Neural cell (in vitro differentiated cells): ENCODE results near the gene KDM1A. TPM values are rescaled to one million over a fixed set of nuclear protein-coding genes. Genes with fewer than 3 reads are reported as not detected.

Experiments
- H2AFZ ChIP-seq: fragments of 200-600, 300-800 bp; sonication (generic), shearing (Covaris generic); 2 replicates; pipeline ENCODE4 v1.6.0; 2014; ENCODE audit warnings: low read depth, mild to moderate bottlenecking, antibody characterized with exemption, low read length, moderate library complexity
- H3F3A ChIP-seq: fragments of 200-600 bp; shearing (Covaris generic); 2 replicates; pipeline ENCODE4 v1.6.1; 2016; ENCODE audit warnings: mild to moderate bottlenecking, moderate library complexity, mixed read lengths, antibody characterized with exemption, low read length; ENCODE audit not compliant: insufficient read depth, poor library complexity, severe bottlenecking
- H3K27ac ChIP-seq: fragments of 200-600, 300-800 bp; sonication (generic), shearing (Covaris generic); 2 replicates; pipeline ENCODE4 v1.5.1; 2014; ENCODE audit warnings: mild to moderate bottlenecking, low read length, moderate library complexity
- H3K27me3 ChIP-seq: fragments of 300-800, 200-600 bp; sonication (generic), shearing (Covaris generic); 2 replicates; pipeline ENCODE4 v1.6.0; 2014; ENCODE audit warnings: mild to moderate bottlenecking, low read depth, low read length, moderate library complexity; ENCODE audit not compliant: insufficient read depth
- H3K36me3 ChIP-seq: fragments of 300-800, 200-600 bp; sonication (generic), shearing (Covaris generic); 2 replicates; pipeline ENCODE4 v1.5.1; 2014; ENCODE audit warnings: mild to moderate bottlenecking, antibody characterized with exemption, low read length, moderate library complexity; ENCODE audit not compliant: insufficient read depth
- H3K4me2 ChIP-seq: fragments of 300-800, 200-600 bp; sonication (generic), shearing (Covaris generic); 2 replicates; pipeline ENCODE4 v1.6.0; 2014; ENCODE audit warnings: mild to moderate bottlenecking, low read length
- H3K4me3 ChIP-seq: fragments of 300-800, 200-600 bp; sonication (generic), shearing (Covaris generic); 2 replicates; pipeline ENCODE4 v1.5.1; 2014; ENCODE audit warnings: mild to moderate bottlenecking, low read length, moderate library complexity
- H3K79me2 ChIP-seq: fragments of 200-600 bp; shearing (Covaris generic); replicated peaks from 2 replicates; pipeline ENCODE4 v1.6.0; 2014; ENCODE audit warnings: mild to moderate bottlenecking, low read length, moderate library complexity; ENCODE audit not compliant: insufficient read depth
- H3K9ac ChIP-seq: fragments of 300-800, 200-600 bp; sonication (generic), shearing (Covaris generic); 2 replicates; pipeline ENCODE4 v1.6.1; 2016; ENCODE audit warnings: mild to moderate bottlenecking, low read length, mixed read lengths
- H3K9me2 ChIP-seq: fragments of 200-600 bp; shearing (Covaris generic); 2 replicates; pipeline ENCODE4 v1.6.1; 2016; ENCODE audit warnings: mild to moderate bottlenecking, low read length, mixed read lengths; ENCODE audit not compliant: insufficient read depth
- H3K9me3 ChIP-seq: fragments of 200-600, 300-800 bp; sonication (generic), shearing (Covaris generic); 2 replicates; pipeline ENCODE4 v1.6.1; 2016; ENCODE audit warnings: mild to moderate bottlenecking, mixed run types, low read length, moderate library complexity, mixed read lengths
- H4K20me1 ChIP-seq: fragments of 200-600 bp; shearing (Covaris generic); 2 replicates; pipeline ENCODE4 v1.6.1; 2016; ENCODE audit warnings: mild to moderate bottlenecking, mixed run types; ENCODE audit not compliant: insufficient read depth
- CTCF ChIP-seq: fragments of 450-650 bp; IDR thresholded peaks from 2 replicates; pipeline ENCODE4 v1.5.1; 2014; ENCODE audit warnings: antibody characterized with exemption, mild to moderate bottlenecking, moderate library complexity; ENCODE audit not compliant: poor library complexity, severe bottlenecking
- EP300 ChIP-seq: fragments of 450-650 bp; conservative IDR thresholded peaks from 2 replicates; pipeline ENCODE4 v1.6.1; 2014; ENCODE audit warnings: antibody characterized with exemption, mild to moderate bottlenecking, moderate library complexity; ENCODE audit not compliant: poor library complexity, severe bottlenecking
- EZH2 ChIP-seq: fragments of 200-600, 300-800 bp; shearing (Covaris generic), sonication (generic); IDR thresholded peaks from 2 replicates; pipeline ENCODE4 v1.6.1; 2014; ENCODE audit warnings: antibody characterized with exemption, low read length, borderline replicate concordance, mild to moderate bottlenecking; ENCODE audit not compliant: insufficient read depth, poor library complexity, severe bottlenecking
- MXI1 ChIP-seq: fragments of 450-650 bp; conservative IDR thresholded peaks from 2 replicates; pipeline ENCODE4 v1.6.1; 2014; ENCODE audit warnings: antibody characterized with exemption, mild to moderate bottlenecking; ENCODE audit not compliant: poor library complexity, severe bottlenecking
- POLR2AphosphoS5 ChIP-seq: IDR thresholded peaks from 2 replicates; pipeline ENCODE4 v1.6.1; 2012
- RAD21 ChIP-seq: fragments of 450-650 bp; conservative IDR thresholded peaks from 2 replicates; pipeline ENCODE4 v1.6.1; 2014; ENCODE audit warnings: antibody characterized with exemption, mild to moderate bottlenecking, moderate library complexity
- SMC3 ChIP-seq: fragments of 450-650 bp; conservative IDR thresholded peaks from 2 replicates; pipeline ENCODE4 v1.6.1; 2014; ENCODE audit warnings: antibody characterized with exemption, mild to moderate bottlenecking, moderate library complexity; ENCODE audit not compliant: poor library complexity
- TAF1 ChIP-seq: IDR thresholded peaks from 2 replicates; pipeline ENCODE4 v1.6.1; 2012; ENCODE audit warnings: low read depth
- polyA plus RNA-seq: library from polyadenylated mRNA; depleted of rRNA; stranded (reverse); fragments of >200 nt; gene quantifications from 2 replicates; pipeline ENCODE4 v1.2.3, GENCODE V29; 2014
- TF ChIP-seq, protein P1 (sequence below): IDR thresholded peaks from 2 replicates; pipeline ENCODE4 v1.6.1; 2012; ENCODE audit warnings: borderline replicate concordance

Gene KDM1A
- polyA plus RNA-seq, 1 donor from 2014 or later = 276 TPM

DNA sequence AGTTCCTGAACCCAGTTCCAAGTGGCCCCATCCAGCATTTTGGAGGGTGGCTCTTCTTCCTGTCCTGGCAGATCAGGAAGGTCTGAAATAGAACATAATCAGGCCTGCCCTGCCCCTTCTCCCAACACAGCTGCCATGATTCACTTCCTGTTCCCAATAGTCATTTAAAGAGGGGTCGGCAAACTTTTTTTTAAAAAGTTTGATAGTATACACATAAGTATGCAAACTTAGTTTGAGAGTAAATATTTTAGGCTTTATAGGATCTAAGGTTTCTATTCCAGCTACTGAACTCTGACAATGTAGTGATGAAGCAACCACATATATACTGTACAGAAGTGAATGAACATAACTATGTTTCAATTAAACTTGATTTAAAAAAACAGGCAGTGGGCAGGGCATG, 83.0 kb downstream of the KDM1A start:
- no peaks in the 10 kb centered on the region for H4K20me1 ChIP-seq
- H3K36me3 ChIP-seq = no peaks in the 10 kb centered on the region
- no peak overlapping the region for H3K4me2 ChIP-seq
- H3K27ac ChIP-seq = no peak overlapping the region
- H2AFZ ChIP-seq = no peak overlapping the region
- no peaks in the 10 kb centered on the region for H3K79me2 ChIP-seq
- no peaks in the 10 kb centered on the region for H3K9me2 ChIP-seq
- no peaks in the 10 kb centered on the region for H3F3A ChIP-seq
- no peaks in the 10 kb centered on the region for H3K27me3 ChIP-seq
- TF ChIP-seq MXI1 (no peak), RAD21 (no peak), CTCF (no peak), TAF1 (no peak), EZH2 (no peak)
- no peak overlapping the region for H3K4me3 ChIP-seq
- no peak overlapping the region for H3K9ac ChIP-seq
- no peaks in the 10 kb centered on the region for H3K9me3 ChIP-seq

- Histone ChIP-seq H3K9ac (no peak overlapping the region), H3K9me2 (no peaks in the 10 kb centered on the region), H3K9me3 (no peaks in the 10 kb centered on the region), H3K27ac (no peak overlapping the region), H3K36me3 (no peaks in the 10 kb centered on the region), H3K27me3 (no peaks in the 10 kb centered on the region), H3F3A (no peaks in the 10 kb centered on the region), H2AFZ (no peak overlapping the region), H3K4me3 (no peak overlapping the region), H4K20me1 (no peaks in the 10 kb centered on the region), H3K79me2 (no peaks in the 10 kb centered on the region), H3K4me2 (no peak overlapping the region)
- TF ChIP-seq SMC3 = no peak
- no peak for TF ChIP-seq EZH2
- TF ChIP-seq EP300 = no peak
- no peak for TF ChIP-seq MXI1
- no peak for TF ChIP-seq TAF1
- TF ChIP-seq RAD21 = no peak
These were observed 84.0 kb downstream of the KDM1A start for GRCh38 chr1:23103001-23103889.

DNA sequence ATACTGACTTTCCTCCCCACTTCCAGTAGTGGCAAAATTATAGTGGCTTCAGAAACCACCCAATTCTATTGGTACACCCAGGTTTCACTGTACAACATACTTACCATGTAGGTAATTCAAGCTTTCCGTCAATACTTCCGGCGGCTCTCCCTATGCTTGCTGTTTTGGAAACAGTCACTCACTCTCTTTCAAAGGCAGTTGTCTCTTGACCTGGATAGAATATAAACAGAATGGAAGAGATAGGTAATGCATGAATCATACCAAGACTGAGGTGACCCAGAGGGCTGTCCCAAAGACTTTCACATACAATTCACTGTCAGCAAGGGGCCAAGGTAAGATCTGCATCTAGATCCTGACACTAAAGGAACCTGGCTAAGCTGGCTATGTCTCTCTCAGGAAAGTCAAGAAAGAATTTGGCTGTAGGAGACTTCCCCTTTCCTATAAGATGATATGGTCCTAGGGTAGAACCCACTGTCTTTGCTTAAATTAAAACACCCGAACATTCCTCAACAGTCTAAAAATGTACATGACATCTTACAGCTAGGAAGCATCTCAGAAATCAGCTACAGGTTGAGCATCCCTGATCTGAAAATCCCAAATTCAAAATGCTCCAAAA, 89.8 kb downstream of the KDM1A start:
- Histone ChIP-seq H3K36me3 (no peaks in the 10 kb centered on the region), H3K27me3 (no peaks in the 10 kb centered on the region), H3K27ac (no peak overlapping the region), H4K20me1 (no peaks in the 10 kb centered on the region), H2AFZ (no peak overlapping the region), H3K79me2 (no peaks in the 10 kb centered on the region), H3K9me3 (no peaks in the 10 kb centered on the region), H3F3A (no peaks in the 10 kb centered on the region), H3K9me2 (no peaks in the 10 kb centered on the region), H3K4me2 (no peak overlapping the region), H3K4me3 (no peak overlapping the region), H3K9ac (no peak overlapping the region)
- no peak for TF ChIP-seq EZH2
- no peak for TF ChIP-seq TAF1
- no peak for TF ChIP-seq RAD21
- TF ChIP-seq, protein P1, sequence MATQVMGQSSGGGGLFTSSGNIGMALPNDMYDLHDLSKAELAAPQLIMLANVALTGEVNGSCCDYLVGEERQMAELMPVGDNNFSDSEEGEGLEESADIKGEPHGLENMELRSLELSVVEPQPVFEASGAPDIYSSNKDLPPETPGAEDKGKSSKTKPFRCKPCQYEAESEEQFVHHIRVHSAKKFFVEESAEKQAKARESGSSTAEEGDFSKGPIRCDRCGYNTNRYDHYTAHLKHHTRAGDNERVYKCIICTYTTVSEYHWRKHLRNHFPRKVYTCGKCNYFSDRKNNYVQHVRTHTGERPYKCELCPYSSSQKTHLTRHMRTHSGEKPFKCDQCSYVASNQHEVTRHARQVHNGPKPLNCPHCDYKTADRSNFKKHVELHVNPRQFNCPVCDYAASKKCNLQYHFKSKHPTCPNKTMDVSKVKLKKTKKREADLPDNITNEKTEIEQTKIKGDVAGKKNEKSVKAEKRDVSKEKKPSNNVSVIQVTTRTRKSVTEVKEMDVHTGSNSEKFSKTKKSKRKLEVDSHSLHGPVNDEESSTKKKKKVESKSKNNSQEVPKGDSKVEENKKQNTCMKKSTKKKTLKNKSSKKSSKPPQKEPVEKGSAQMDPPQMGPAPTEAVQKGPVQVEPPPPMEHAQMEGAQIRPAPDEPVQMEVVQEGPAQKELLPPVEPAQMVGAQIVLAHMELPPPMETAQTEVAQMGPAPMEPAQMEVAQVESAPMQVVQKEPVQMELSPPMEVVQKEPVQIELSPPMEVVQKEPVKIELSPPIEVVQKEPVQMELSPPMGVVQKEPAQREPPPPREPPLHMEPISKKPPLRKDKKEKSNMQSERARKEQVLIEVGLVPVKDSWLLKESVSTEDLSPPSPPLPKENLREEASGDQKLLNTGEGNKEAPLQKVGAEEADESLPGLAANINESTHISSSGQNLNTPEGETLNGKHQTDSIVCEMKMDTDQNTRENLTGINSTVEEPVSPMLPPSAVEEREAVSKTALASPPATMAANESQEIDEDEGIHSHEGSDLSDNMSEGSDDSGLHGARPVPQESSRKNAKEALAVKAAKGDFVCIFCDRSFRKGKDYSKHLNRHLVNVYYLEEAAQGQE = no peak
- TF ChIP-seq MXI1 = no peak
- TF ChIP-seq EP300 = no peak
- no peak for TF ChIP-seq POLR2AphosphoS5
- no peak for TF ChIP-seq CTCF
- no peak for TF ChIP-seq SMC3
